SK-N-MC (cell line): ENCODE results near the gene LMF1.

Experiments used
- EZH2 ChIP-seq: fragments of 200-600 bp; sonication (generic); IDR thresholded peaks from one replicate; pipeline ENCODE4 v1.6.1; 2017; ENCODE audit warnings: antibody characterized with exemption
- POLR2AphosphoS5 ChIP-seq: IDR thresholded peaks from 2 replicates; pipeline ENCODE4 v1.6.1; 2012; ENCODE audit warnings: mild to moderate bottlenecking, low read depth, low read length, borderline replicate concordance

DNA sequence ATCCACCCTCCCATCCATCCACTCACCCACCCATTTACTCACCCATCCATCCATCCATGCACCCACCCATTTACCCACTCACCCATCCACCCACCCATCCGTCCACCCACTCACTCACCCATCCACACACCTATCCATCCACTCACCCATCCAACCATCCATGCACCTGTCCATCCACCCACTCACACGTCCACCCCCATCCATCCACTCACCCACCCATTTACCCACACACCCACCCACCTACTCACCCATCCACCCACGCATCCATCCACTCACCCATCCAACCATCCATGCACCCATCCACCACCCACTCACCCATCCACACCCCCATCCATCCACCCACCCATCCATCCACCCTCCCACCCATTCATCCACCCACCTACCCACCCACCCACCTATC, 22.9 kb upstream of the LMF1 start:
- TF ChIP-seq EZH2 (no peak), POLR2AphosphoS5 (no peak)
